ENCODE results near the gene GANC. TPM values are rescaled to one million over a fixed set of nuclear protein-coding genes. Genes with fewer than 3 reads are reported as not detected.
"Not testable (repeated sequence)": the region's sequence is repeated elsewhere in the genome, so short reads cannot be mapped to it uniquely, and the experiment has no call there.

The GANC gene
- total RNA-seq, 2 experiments from 2014 or later, result 28.3 to 32.1 TPM

DNA sequence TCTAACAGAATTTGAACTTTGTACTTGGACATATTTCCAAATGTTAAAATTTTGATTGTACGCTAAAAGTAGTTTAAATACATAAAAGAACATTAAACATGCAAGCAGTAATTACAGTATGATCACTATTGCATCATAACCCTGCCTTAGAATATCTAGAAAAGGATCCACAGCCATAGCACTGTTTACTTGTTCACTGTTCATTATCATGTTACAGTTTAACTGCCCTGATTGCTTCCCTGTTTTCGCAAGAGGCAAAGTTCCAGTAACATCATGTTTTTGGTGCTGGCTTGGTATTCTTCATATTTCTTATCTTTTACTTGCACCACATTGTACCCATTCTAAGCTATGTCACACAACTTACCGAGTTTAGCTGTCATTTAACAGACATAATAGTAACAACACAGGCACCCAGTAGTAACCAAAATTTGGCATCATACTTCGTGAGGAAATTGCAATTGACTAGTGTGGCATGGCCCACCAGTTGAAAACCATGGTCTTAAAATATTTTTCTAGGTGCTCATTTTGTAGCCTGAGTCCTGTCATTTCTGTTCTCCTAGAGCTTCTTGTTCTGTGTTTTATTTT, 13.5 kb downstream of the GANC start:
- no peak overlapping the region for H3K27ac Mint-ChIP-seq
- H3K9me3 Mint-ChIP-seq, result no peaks in the 10 kb centered on the region
- CTCF ChIA-PET, result no interaction called here
- POLR2A ChIA-PET, result no interaction called here
- no peak for DNase-seq
- no peaks in the 10 kb centered on the region for H3K27me3 Mint-ChIP-seq
- no peak overlapping the region for H3K4me3 Mint-ChIP-seq
- H3K36me3 Mint-ChIP-seq (ENCODE audit: low read depth), result peaks cover 9% of the 10 kb centered on the region
- no peaks in the 10 kb centered on the region for H3K4me1 Mint-ChIP-seq

- H3K4me1 Mint-ChIP-seq, result no peaks in the 10 kb centered on the region
- H3K9me3 Mint-ChIP-seq, result no peaks in the 10 kb centered on the region
- H3K36me3 Mint-ChIP-seq (ENCODE audit: low read depth), result peaks cover 9% of the 10 kb centered on the region
- no peak for DNase-seq
- H3K27me3 Mint-ChIP-seq, result no peaks in the 10 kb centered on the region
- CTCF ChIA-PET, result no interaction called here
- no peak overlapping the region for H3K27ac Mint-ChIP-seq
- H3K4me3 Mint-ChIP-seq, result no peak overlapping the region
- POLR2A ChIA-PET, result no interaction called here
These were observed 14.9 kb downstream of the GANC start for GRCh38 chr15:42287931-42288330.

GRCh38 chr15:42289166-42289565, 16.2 kb downstream of the GANC start:
- H3K27ac Mint-ChIP-seq, result no peak overlapping the region
- no peaks in the 10 kb centered on the region for H3K9me3 Mint-ChIP-seq
- H3K4me1 Mint-ChIP-seq, result no peaks in the 10 kb centered on the region
- no peak for DNase-seq
- POLR2A ChIA-PET, result no interaction called here
- no peak overlapping the region for H3K4me3 Mint-ChIP-seq
- no peaks in the 10 kb centered on the region for H3K27me3 Mint-ChIP-seq
- peaks cover 9% of the 10 kb centered on the region for H3K36me3 Mint-ChIP-seq (ENCODE audit: low read depth)
- CTCF ChIA-PET, result interaction anchor here (0.5 to 1.3 kb wide), 2 partner anchors 14 to 28 kb away, joined by 3 read pairs; no protein-coding TSS in a partner anchor

DNA sequence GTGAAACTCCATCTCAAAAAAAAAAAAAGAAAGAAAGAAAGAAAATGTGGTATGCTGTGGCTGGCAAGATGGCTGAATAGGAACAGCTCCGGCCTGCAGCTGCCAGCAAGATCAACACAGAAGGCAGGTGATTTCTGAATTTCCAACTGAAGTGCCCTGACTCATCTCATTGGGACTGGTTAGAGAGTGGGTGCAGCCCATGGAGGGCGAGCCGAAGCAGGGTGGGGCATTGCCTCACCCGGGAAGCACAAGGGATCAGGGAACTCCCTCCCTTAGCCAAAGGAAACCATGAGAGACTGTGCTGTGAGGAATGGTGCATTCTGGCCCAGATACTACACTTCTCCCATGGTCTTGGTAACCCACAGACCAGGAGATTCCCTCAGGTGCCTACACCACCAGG, 28.0 kb downstream of the GANC start:
- H3K9me3 Mint-ChIP-seq, result peaks cover 14% of the 10 kb centered on the region
- CTCF ChIA-PET, result interaction anchor here (1.0 kb wide), 1 partner anchor 17 kb away, joined by 4 read pairs; no protein-coding TSS in a partner anchor
- DNase-seq, H3K27me3 Mint-ChIP-seq, H3K4me1 Mint-ChIP-seq, H3K4me3 Mint-ChIP-seq, H3K27ac Mint-ChIP-seq, POLR2A ChIA-PET: not testable (repeated sequence)
- H3K36me3 Mint-ChIP-seq (ENCODE audit: low read depth), result peaks cover 34% of the 10 kb centered on the region

GRCh38 chr15:42306681-42307080, 33.7 kb downstream of the GANC start:
- Mint-ChIP-seq H3K27ac (no peak overlapping the region), H3K9me3 (peaks cover 12% of the 10 kb centered on the region), H3K27me3 (no peaks in the 10 kb centered on the region), H3K4me3 (no peak overlapping the region), H3K36me3 (ENCODE audit: low read depth) (peaks cover 22% of the 10 kb centered on the region), H3K4me1 (no peaks in the 10 kb centered on the region)
- DNase-seq, result no peak
- POLR2A ChIA-PET, result no interaction called here
- CTCF ChIA-PET, result interaction anchor here (0.7 to 0.9 kb wide), 2 partner anchors 23 to 42 kb away, joined by 3 to 4 read pairs; no protein-coding TSS in a partner anchor

DNA sequence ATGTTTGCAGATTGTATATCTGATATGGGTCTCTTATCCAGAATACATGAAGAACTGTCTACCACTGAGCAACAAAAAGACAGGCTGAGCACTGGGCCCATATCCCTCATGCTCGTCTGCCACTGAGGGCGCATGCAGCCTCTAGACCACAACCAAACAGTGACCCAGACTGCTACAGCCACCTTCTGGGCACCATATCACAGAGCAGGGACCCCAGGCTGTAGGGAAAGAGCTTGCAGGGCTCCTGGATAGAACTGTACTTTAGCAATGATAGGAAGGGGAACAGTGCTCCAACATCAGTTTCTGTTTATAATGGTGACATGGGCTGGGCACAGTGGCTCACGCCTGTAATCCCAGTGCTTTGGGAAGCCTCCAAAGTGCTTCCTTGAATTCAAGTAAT, 40.5 kb downstream of the GANC start:
- POLR2A ChIA-PET, result no interaction called here
- Mint-ChIP-seq H3K36me3 (ENCODE audit: low read depth) (peaks cover 16% of the 10 kb centered on the region), H3K4me3 (no peak overlapping the region), H3K27me3 (no peaks in the 10 kb centered on the region), H3K27ac (no peak overlapping the region), H3K4me1 (no peaks in the 10 kb centered on the region), H3K9me3 (no peaks in the 10 kb centered on the region)
- CTCF ChIA-PET, result interaction anchor here (0.9 kb wide), 1 partner anchor 40 kb away, joined by 3 read pairs; no protein-coding TSS in a partner anchor
- DNase-seq, result no peak

DNA sequence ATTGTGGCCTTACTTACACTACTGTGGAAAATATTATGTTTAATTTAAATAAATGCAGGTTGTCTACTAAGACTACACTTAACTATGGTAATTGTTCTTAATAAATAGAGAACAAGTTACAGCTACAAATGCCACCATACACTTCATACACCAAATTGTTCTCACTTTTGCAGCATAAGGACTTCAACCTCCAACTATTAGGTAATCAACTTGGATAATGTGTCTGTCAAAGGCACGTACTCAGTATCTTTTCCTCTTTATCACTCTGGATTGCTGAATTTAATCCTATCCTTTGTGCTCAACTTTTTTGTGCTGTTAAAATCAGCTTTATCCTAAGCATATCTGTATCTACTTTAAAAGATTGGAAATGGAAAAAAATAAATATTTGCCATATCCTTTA, 41.8 kb downstream of the GANC start:
- H3K9me3 Mint-ChIP-seq, result no peaks in the 10 kb centered on the region
- POLR2A ChIA-PET, result no interaction called here
- CTCF ChIA-PET, result no interaction called here
- no peak for DNase-seq
- peaks cover 16% of the 10 kb centered on the region for H3K36me3 Mint-ChIP-seq (ENCODE audit: low read depth)
- no peak overlapping the region for H3K4me3 Mint-ChIP-seq
- H3K4me1 Mint-ChIP-seq, result no peaks in the 10 kb centered on the region
- H3K27me3 Mint-ChIP-seq, result no peaks in the 10 kb centered on the region
- no peak overlapping the region for H3K27ac Mint-ChIP-seq

DNA sequence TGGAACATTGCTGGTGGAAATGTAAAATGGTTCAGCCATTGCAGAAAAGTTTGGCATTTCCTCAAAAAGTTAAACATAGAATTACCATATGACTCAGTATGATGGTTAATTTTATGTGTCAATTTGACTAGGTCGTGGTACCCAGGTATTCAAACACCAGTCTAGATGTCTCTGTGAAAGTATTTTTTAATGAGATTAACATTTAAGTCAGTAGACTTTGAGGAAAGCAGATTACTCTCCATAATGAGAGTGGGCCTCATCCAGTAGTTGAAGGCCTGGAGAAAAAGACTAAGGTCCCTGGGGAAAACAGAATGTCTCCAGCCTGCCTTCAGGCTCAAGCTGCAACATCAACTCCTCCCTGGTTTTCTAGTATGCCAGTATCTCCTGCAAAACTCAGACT, 42.5 kb downstream of the GANC start:
- H3K36me3 Mint-ChIP-seq (ENCODE audit: low read depth), result peaks cover 10% of the 10 kb centered on the region
- no peak for DNase-seq
- H3K4me3 Mint-ChIP-seq, result no peak overlapping the region
- H3K4me1 Mint-ChIP-seq, result no peaks in the 10 kb centered on the region
- CTCF ChIA-PET, result no interaction called here
- no peaks in the 10 kb centered on the region for H3K9me3 Mint-ChIP-seq
- POLR2A ChIA-PET, result no interaction called here
- no peaks in the 10 kb centered on the region for H3K27me3 Mint-ChIP-seq
- no peak overlapping the region for H3K27ac Mint-ChIP-seq

DNA sequence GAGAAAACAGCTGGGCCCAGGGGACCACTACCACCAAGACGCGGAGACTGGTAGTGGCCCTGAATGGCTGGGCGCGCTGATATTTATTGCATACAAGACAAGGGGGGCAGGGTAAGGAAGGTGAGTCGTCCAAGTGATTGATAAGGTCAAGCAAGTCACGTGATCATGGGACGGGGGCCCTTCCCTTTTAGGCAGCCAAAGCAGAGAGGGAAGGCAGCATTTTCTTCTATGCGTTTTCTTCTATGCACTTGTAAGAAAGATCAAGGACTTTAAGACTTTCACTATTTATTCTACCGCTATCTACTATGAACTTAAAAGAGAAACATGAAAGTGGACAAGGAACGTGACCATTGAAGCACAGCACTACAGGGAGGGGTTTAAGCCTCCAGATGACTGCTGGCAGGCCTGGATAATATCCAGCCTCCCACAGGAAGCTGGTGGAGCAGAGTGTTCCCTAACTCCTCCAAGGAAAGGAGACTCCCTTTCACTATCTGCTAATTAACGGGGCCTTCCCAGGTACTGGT, 43.3 kb downstream of the GANC start:
- CTCF ChIA-PET, H3K9me3 Mint-ChIP-seq, H3K4me3 Mint-ChIP-seq, H3K27me3 Mint-ChIP-seq, H3K27ac Mint-ChIP-seq, DNase-seq, POLR2A ChIA-PET, H3K4me1 Mint-ChIP-seq: not testable (repeated sequence)
- peaks cover 11% of the 10 kb centered on the region for H3K36me3 Mint-ChIP-seq (ENCODE audit: low read depth)

DNA sequence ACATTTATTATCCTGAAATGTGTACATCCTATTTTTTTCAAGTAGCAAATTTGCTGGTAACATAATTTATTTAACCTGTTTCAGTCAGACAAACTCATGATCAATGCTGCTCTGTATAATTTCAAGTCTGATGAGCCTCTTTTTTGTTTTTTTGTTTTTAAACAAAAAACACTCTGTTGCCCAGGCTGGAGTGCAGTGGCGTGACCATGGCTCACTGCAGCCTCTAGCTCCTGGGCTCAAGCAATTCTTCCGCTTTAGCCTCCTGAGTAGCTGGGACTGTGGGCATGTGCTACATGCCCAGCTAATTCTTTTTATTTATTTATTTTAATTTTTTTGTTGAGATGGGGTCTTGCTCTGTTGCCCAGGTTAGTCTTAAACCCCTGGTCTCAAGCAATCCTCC, 46.2 kb downstream of the GANC start:
- Mint-ChIP-seq H3K9me3 (no peaks in the 10 kb centered on the region), H3K27ac (no peak overlapping the region), H3K36me3 (ENCODE audit: low read depth) (peaks cover 17% of the 10 kb centered on the region), H3K27me3 (no peaks in the 10 kb centered on the region), H3K4me3 (no peak overlapping the region), H3K4me1 (no peaks in the 10 kb centered on the region)
- no peak for DNase-seq
- CTCF ChIA-PET, result no interaction called here
- POLR2A ChIA-PET, result no interaction called here

- Mint-ChIP-seq H3K4me3 (no peak overlapping the region), H3K4me1 (no peaks in the 10 kb centered on the region), H3K9me3 (no peaks in the 10 kb centered on the region), H3K36me3 (ENCODE audit: low read depth) (peaks cover 24% of the 10 kb centered on the region), H3K27me3 (no peaks in the 10 kb centered on the region), H3K27ac (no peak overlapping the region)
- no peak for DNase-seq
- POLR2A ChIA-PET, result no interaction called here
- CTCF ChIA-PET, result interaction anchor here (0.6 kb wide), 1 partner anchor 762 kb away, joined by 3 read pairs; no protein-coding TSS in a partner anchor
These were observed 51.3 kb downstream of the GANC start for GRCh38 chr15:42324308-42324707.

DNA sequence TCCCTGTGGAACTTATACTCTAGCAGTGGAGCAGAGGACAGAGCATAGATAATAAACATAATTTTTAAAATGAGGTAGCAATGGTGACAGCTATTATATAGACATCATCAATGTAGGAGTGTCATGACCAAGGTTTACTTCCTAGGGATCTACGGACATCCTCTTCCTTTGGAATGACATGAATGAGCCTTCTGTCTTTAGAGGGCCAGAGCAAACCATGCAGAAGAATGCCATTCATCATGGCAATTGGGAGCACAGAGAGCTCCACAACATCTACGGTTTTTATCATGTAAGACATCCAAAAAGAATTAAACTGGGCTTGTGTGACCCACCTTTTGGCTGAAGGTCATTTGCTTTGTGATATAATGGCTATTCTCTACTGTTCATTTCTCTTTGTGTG, 56.2 kb downstream of the GANC start:
- H3K9me3 Mint-ChIP-seq, result no peaks in the 10 kb centered on the region
- CTCF ChIA-PET, result no interaction called here
- no peak overlapping the region for H3K4me3 Mint-ChIP-seq
- no peak for DNase-seq
- H3K27me3 Mint-ChIP-seq, result no peaks in the 10 kb centered on the region
- no peaks in the 10 kb centered on the region for H3K4me1 Mint-ChIP-seq
- H3K36me3 Mint-ChIP-seq (ENCODE audit: low read depth), result peaks cover 16% of the 10 kb centered on the region
- POLR2A ChIA-PET, result no interaction called here
- H3K27ac Mint-ChIP-seq, result no peak overlapping the region

- POLR2A ChIA-PET, result no interaction called here
- Mint-ChIP-seq H3K4me1 (no peaks in the 10 kb centered on the region), H3K9me3 (peaks cover 4% of the 10 kb centered on the region), H3K27me3 (no peaks in the 10 kb centered on the region), H3K36me3 (ENCODE audit: low read depth) (peaks cover 19% of the 10 kb centered on the region), H3K4me3 (no peak overlapping the region), H3K27ac (no peak overlapping the region)
- CTCF ChIA-PET, result no interaction called here
- no peak for DNase-seq
These were observed 57.0 kb downstream of the GANC start for GRCh38 chr15:42329992-42330391.

DNA sequence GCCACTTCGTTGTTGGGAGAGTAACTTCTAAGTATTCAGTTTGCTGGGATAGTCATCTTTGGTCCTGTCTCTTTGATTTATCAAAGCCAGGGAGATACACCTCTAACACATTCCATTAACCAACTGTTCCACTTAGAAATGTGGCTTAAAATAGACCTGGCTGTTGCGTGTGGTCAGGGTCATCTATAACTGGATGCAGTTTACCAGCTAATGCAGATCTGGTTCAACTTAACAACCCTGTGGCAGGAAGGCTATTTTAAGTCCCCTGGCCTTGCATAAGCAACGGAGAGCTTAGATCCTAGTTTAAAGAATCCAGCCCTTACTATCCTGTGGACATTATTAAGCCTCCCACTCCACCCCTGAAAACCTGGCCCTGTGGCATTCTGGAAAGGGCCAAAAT, 58.2 kb downstream of the GANC start:
- Mint-ChIP-seq H3K27ac (no peak overlapping the region), H3K36me3 (ENCODE audit: low read depth) (peaks cover 26% of the 10 kb centered on the region), H3K9me3 (peaks cover 11% of the 10 kb centered on the region), H3K4me3 (no peak overlapping the region), H3K4me1 (no peaks in the 10 kb centered on the region), H3K27me3 (no peaks in the 10 kb centered on the region)
- POLR2A ChIA-PET, result no interaction called here
- DNase-seq, result no peak
- CTCF ChIA-PET, result interaction anchor here (0.6 to 1.3 kb wide), 2 partner anchors 41 to 1241 kb away, joined by 3 read pairs; no protein-coding TSS in a partner anchor
